Measurements from ENCODE around the gene FXYD2. TPM values are rescaled to one million over a fixed set of nuclear protein-coding genes. Genes with fewer than 3 reads are reported as not detected.

The FXYD2 gene
- total and polyA plus RNA-seq, 9 donors: 1.7 to 23.1 (median 10.5) TPM

- 12 to 22% (median 13%) methylated on average over 13 of the region's 13 CpGs for WGBS, 3 donors
- H3K4me1 ChIP-seq (ENCODE audit: insufficient read depth): peaks cover 17% of the 10 kb centered on the region
- no peaks in the 10 kb centered on the region for H3K27me3 ChIP-seq
- H3K36me3 ChIP-seq: no peaks in the 10 kb centered on the region
- TF ChIP-seq EP300 (IDR thresholded peaks at IDR 0.05) (no peak), POLR2A (IDR thresholded peaks at IDR 0.05) (no peak), CTCF (IDR thresholded peaks at IDR 0.05) (no peak)
- intact Hi-C loops (cut with DNase I): no loop called here
- peak overlapping the region; percentile 47 to 52 for H3K27ac ChIP-seq
- H3K4me3 ChIP-seq: no peak overlapping the region
- no peaks in the 10 kb centered on the region for H3K9me3 ChIP-seq
- peak; percentile 58 to 76 (median 62) for DNase-seq
These were observed 561 bp downstream of the FXYD2 start for GRCh38 chr11:117823946-117824420.

- Histone ChIP-seq H3K9me3 (no peaks in the 10 kb centered on the region), H3K27me3 (no peaks in the 10 kb centered on the region), H3K27ac (peak overlapping the region; percentile 32 to 47), H3K4me3 (no peak overlapping the region), H3K4me1 (ENCODE audit: insufficient read depth) (peaks cover 17% of the 10 kb centered on the region), H3K36me3 (no peaks in the 10 kb centered on the region)
- WGBS, 3 donors: 68 to 76% (median 74%) methylated on average over 18 of the region's 18 CpGs
- peak in 1 of 3 donors; percentile 19 for TF ChIP-seq CTCF (IDR thresholded peaks at IDR 0.05)
- TF ChIP-seq POLR2A (IDR thresholded peaks at IDR 0.05): no peak
- intact Hi-C loops (cut with DNase I): no loop called here
- DNase-seq: peak in 1 of 5 donors; percentile 32
These were observed 1.1 kb downstream of the FXYD2 start for GRCh38 chr11:117823294-117823945.

GRCh38 chr11:117822074-117823033 lies 2.2 kb downstream of the FXYD2 start:
- Histone ChIP-seq H3K4me3 (no peak overlapping the region), H3K27me3 (no peaks in the 10 kb centered on the region), H3K27ac (no peak overlapping the region), H3K9me3 (no peaks in the 10 kb centered on the region), H3K4me1 (ENCODE audit: insufficient read depth) (peaks cover 20% of the 10 kb centered on the region), H3K36me3 (no peaks in the 10 kb centered on the region)
- intact Hi-C loops (cut with DNase I): no loop called here
- DNase-seq: peak in 2 of 5 donors; percentile 32 to 63
- no peak for TF ChIP-seq POLR2A (IDR thresholded peaks at IDR 0.05)
- TF ChIP-seq EP300 (IDR thresholded peaks at IDR 0.05): no peak
- 77 to 82% (median 78%) methylated on average over 31 to 33 of the region's 33 CpGs for WGBS, 3 donors

- H3K9me3 ChIP-seq: no peaks in the 10 kb centered on the region
- H3K4me1 ChIP-seq (ENCODE audit: insufficient read depth): peaks cover 21% of the 10 kb centered on the region
- no peaks in the 10 kb centered on the region for H3K27me3 ChIP-seq
- no peak overlapping the region for H3K27ac ChIP-seq
- intact Hi-C loops (cut with DNase I): no loop called here
- peak in 1 of 5 donors; percentile 16 for DNase-seq
- no peak for TF ChIP-seq EP300 (IDR thresholded peaks at IDR 0.05)
- TF ChIP-seq CTCF (IDR thresholded peaks at IDR 0.05): no peak
- no peak for TF ChIP-seq POLR2A (IDR thresholded peaks at IDR 0.05)
- WGBS, 3 donors: 87 to 96% (median 88%) methylated on average over 12 of the region's 12 CpGs
- H3K36me3 ChIP-seq: no peaks in the 10 kb centered on the region
- no peak overlapping the region for H3K4me3 ChIP-seq
These were observed 3.1 kb downstream of the FXYD2 start for GRCh38 chr11:117821431-117821830.
